GM19240 (cell line): Measurements from ENCODE around the gene EXOC6B.

Experiments used
- DNase-seq: peaks from one replicate; pipeline ENCODE4 v3.0.0; 2011; ENCODE audit warnings: low spot score; ENCODE audit not compliant: insufficient read length

EXOC6B gene

GRCh38 chr2:72825257-72826155 is at the start of gene EXOC6B:
EXOC6B (minus strand) TSS chr2:72826033.
- DNase-seq = peak; percentile 58

GRCh38 chr2:72871880-72872279 is 46.0 kb upstream of the EXOC6B start:
- DNase-seq = no peak

GRCh38 chr2:72871060-72871459 is 45.2 kb upstream of the EXOC6B start:
- DNase-seq = no peak

GRCh38 chr2:72864500-72864899 is 38.7 kb upstream of the EXOC6B start:
- no peak for DNase-seq

- DNase-seq = no peak
These were observed 37.2 kb upstream of the EXOC6B start for GRCh38 chr2:72863046-72863445.

- peak; percentile 84 for DNase-seq
These were observed 36.6 kb upstream of the EXOC6B start for GRCh38 chr2:72862239-72862988.

GRCh38 chr2:72859831-72860262 is 34.0 kb upstream of the EXOC6B start:
- DNase-seq = peak; percentile 60

- DNase-seq = no peak
These were observed 25.5 kb upstream of the EXOC6B start for GRCh38 chr2:72851333-72851732.

GRCh38 chr2:72849138-72849462 is 23.3 kb upstream of the EXOC6B start:
- DNase-seq = no peak

- no peak for DNase-seq
These were observed 22.8 kb upstream of the EXOC6B start for GRCh38 chr2:72848436-72849137.

- DNase-seq = no peak
These were observed 21.9 kb upstream of the EXOC6B start for GRCh38 chr2:72847534-72848315.

- DNase-seq = no peak
These were observed 20.6 kb upstream of the EXOC6B start for GRCh38 chr2:72846171-72847095.

- DNase-seq = no peak
These were observed 17.5 kb upstream of the EXOC6B start for GRCh38 chr2:72843301-72843700.

GRCh38 chr2:72841462-72842125 is 15.8 kb upstream of the EXOC6B start:
- no peak for DNase-seq

- DNase-seq = no peak
These were observed 14.2 kb upstream of the EXOC6B start for GRCh38 chr2:72840066-72840465.

- DNase-seq = no peak
These were observed 11.3 kb upstream of the EXOC6B start for GRCh38 chr2:72837171-72837570.

GRCh38 chr2:72835403-72835802 is 9.6 kb upstream of the EXOC6B start:
- no peak for DNase-seq

GRCh38 chr2:72834596-72834995 is 8.8 kb upstream of the EXOC6B start:
- DNase-seq = no peak

GRCh38 chr2:72833084-72833714 is 7.4 kb upstream of the EXOC6B start:
- no peak for DNase-seq
